ENCODE measurements around the gene PACS1. TPM values are rescaled to one million over a fixed set of nuclear protein-coding genes. Genes with fewer than 3 reads are reported as not detected.
A peak's percentile ranks its signal among the peaks of the same experiment; 100 is the strongest.

The PACS1 gene
- total RNA-seq, 2 donors from 2014 or later, result 64.3 to 73.3 TPM

DNA sequence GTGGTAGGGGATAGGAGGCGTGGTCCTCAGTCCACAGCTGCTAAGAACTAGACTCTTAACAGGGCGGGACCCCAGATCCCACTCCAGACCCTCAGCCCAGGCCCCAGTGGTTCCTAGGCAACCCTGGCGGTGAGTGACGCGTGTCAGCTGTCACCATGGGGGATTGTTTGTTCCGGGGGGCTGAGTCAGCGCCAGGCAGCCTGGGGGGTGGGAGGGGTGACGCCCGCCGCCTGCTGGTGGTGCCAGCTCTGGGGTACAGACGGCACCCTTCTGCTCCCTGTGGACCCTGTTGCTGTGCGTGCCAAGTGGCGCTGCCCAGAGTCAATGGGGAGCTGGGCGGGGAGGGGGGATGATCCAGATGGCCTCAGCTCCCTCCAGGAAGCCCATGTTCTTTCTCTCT, 210.4 kb downstream of the PACS1 start:
- Mint-ChIP-seq H3K27ac (no peak overlapping the region), H3K4me1 (ENCODE audit: low read depth in 2 of 2) (peaks cover 14 to 42% of the 10 kb centered on the region in 2 donors), H3K27me3 (peaks cover 0 to 10% of the 10 kb centered on the region in 2 donors), H3K9me3 (no peaks in the 10 kb centered on the region), H3K4me3 (no peak overlapping the region), H3K36me3 (no peaks in the 10 kb centered on the region)
- DNase-seq (ENCODE audit: low spot score) (no peak), ATAC-seq (no peak)

DNA sequence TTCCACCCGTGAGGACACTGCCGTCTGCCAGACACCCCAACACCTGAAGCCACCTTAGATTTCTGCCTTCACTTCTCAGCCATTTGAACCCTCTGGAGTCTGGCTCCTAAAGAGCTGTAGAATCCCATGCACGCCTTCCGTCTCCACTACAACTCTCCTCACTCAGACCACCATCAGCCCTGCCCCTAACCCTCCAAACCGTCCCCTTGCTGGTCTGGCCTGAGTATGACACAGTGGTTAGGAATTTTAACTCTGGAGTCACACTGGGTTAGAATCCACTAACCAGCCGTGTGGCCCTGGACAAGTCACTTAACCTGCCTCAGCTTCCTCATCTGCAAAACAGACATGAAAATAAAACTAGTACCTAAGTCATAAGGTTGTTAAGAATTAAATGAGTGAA, 210.9 kb downstream of the PACS1 start:
- Mint-ChIP-seq H3K27ac (peak overlapping the region; percentile 21 to 24), H3K4me3 (no peak overlapping the region), H3K27me3 (peaks cover 0 to 10% of the 10 kb centered on the region in 2 donors), H3K4me1 (ENCODE audit: low read depth in 2 of 2) (peaks cover 14 to 40% of the 10 kb centered on the region in 2 donors), H3K9me3 (no peaks in the 10 kb centered on the region), H3K36me3 (no peaks in the 10 kb centered on the region)
- ATAC-seq (no peak), DNase-seq (ENCODE audit: low spot score) (no peak)

DNA sequence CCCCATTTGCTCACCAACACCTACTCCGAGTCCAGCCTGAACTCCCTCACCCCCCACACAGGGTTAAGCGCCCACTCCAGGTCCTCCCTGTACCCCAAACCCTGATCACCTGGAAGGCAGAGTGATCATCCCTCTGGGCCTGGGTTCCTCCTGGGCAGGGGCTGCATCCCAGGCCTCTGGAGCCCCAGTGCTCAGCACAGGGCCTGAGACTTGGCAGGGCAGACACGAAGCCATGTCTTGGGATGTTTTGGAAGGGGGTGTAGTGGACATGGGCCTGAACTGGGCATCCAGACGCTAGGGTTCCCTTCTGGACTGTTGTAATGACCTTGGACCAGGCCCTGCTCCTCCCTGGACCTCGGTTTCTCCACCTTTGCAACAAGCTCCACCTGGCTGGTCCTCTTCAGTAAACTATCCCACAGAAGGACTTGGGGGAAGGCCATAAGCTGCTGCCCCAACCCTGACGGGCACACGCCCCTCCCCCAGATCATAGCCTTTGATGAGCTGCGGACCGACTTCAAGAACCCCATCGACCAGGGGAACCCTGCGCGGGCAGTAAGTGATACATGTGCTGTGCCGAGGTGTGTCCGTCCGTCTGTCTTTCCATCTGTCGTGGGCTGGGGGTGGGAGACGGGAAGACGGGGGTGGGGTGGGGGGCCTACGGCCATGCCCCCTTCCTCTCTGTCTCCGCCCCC, 211.8 kb downstream of the PACS1 start:
- Mint-ChIP-seq H3K9me3 (no peaks in the 10 kb centered on the region), H3K36me3 (no peaks in the 10 kb centered on the region), H3K4me1 (ENCODE audit: low read depth in 2 of 2) (peaks cover 11 to 39% of the 10 kb centered on the region in 2 donors), H3K4me3 (no peak overlapping the region), H3K27me3 (peaks cover 0 to 10% of the 10 kb centered on the region in 2 donors), H3K27ac (peak overlapping the region in 1 of 2 donors; percentile 24)
- no peak for ATAC-seq
- DNase-seq (ENCODE audit: low spot score), result no peak

DNA sequence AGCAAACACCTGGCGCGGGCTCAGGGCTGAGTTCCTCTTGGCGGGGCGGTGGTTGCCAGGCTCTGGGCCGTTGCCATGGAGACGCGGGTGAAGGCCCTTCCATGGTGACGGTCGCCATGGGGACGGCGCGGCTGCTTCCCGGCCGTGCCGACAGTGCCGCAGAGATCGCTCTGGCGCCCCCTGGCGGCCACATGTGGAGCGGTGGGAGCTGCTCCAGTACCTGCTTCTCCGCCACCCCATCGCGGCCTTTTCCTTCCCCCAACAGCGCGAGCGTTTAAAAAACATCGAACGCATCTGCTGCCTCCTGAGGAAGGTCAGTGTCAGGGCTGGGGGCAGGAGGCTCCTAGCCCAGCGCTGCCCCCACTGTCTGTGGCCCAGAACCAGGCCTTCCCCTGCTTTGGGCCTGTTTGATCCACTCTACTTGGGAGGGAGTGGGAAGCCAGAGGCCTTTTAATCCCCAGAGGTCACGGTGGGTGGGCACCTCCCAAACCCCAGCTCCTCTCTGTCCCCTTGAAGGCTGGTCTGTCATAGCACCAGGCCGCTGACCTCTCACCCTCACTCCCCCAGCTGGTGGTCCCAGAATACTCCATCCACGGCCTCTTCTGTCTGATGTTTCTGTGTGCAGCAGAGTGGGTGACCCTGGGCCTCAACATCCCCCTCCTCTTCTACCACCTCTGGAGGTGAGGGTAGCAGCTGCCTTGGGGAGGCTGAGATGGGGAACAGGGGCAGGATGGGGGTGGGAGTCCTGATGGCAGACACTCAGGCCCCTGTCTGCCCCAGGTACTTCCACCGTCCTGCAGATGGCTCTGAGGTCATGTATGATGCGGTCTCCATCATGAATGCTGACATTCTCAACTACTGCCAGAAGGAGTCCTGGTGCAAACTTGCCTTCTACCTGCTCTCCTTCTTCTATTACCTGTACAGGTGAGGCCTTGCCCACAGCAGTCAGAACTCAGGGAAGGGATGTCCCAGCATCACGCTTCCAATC, 212.7 kb downstream of the PACS1 start:
- ATAC-seq (peak; percentile 90 to 91), DNase-seq (ENCODE audit: low spot score) (peak; percentile 98)
- Mint-ChIP-seq H3K4me1 (ENCODE audit: low read depth in 2 of 2) (peaks cover 8 to 36% of the 10 kb centered on the region in 2 donors), H3K36me3 (no peaks in the 10 kb centered on the region), H3K9me3 (no peaks in the 10 kb centered on the region), H3K27me3 (peaks cover 0 to 10% of the 10 kb centered on the region in 2 donors), H3K4me3 (no peak overlapping the region), H3K27ac (no peak overlapping the region)

DNA sequence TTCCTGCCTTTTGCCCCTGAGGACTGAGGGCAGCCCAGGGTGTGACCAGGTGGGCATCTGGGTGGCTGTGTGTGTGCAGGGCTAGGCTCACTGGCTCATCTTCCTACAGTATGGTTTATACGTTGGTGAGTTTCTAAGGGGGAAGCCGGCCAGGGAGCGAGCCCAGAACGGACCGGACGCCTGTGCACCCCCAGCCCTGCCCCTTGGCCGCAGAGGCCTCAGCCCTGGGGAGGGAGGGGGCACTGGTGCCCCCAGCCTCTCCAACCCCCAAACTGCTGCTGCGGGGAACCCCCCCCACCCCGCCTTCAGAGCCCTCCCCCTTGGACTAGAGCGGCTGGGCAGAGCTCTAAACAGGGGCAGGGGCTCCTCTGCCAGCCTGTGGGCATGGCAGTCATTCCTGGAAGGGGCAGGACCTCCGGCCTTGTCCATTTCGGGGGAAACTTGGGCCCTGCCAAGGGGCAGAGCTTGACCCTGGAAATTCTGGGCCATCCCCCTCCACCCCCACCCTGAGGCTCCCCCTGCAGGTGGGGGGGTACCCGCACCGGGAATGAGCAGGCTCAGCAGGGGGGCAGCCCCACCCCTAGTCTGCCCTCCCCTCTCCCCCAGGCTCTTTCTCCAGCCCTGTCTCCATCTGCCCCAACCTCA, 213.5 kb downstream of the PACS1 start:
- Mint-ChIP-seq H3K4me3 (no peak overlapping the region), H3K27ac (no peak overlapping the region), H3K4me1 (ENCODE audit: low read depth in 2 of 2) (peaks cover 8 to 36% of the 10 kb centered on the region in 2 donors), H3K36me3 (no peaks in the 10 kb centered on the region), H3K27me3 (peaks cover 0 to 10% of the 10 kb centered on the region in 2 donors), H3K9me3 (no peaks in the 10 kb centered on the region)
- no peak for DNase-seq (ENCODE audit: low spot score)
- no peak for ATAC-seq

DNA sequence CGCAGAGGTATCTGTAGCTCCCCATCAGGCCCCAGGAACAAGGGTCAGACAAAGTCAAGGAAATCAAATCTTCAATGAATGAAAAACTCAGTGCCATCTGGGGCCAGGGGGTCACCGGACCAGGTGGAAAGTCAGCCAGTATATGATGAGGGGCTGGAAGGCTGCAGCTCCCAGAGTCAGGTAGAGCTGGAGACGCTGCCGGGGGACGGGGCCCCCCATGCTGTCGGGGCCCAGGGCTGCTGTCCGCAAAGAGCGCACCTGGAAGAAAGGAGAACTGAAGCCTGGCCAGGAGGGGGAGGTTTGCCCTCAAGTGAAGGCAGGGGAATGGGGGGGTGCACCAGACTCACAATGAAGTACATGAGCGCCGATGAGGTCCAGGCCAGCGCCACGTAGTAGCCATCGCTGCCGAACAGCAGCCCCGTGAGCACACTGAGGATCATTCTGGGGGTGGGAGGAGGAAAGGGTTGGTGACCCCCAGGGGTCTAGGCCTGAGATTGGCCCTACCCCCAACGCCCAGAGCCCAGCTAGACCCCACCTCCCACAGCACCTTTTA, 214.5 kb downstream of the PACS1 start:
- no peak overlapping the region for H3K4me3 Mint-ChIP-seq
- DNase-seq (ENCODE audit: low spot score), result no peak
- H3K9me3 Mint-ChIP-seq, result no peaks in the 10 kb centered on the region
- ATAC-seq, result no peak
- H3K27me3 Mint-ChIP-seq, result peaks cover 0 to 5% of the 10 kb centered on the region in 2 donors
- peaks cover 16 to 32% of the 10 kb centered on the region in 2 donors for H3K4me1 Mint-ChIP-seq (ENCODE audit: low read depth in 2 of 2)
- H3K27ac Mint-ChIP-seq, result no peak overlapping the region
- H3K36me3 Mint-ChIP-seq, result no peaks in the 10 kb centered on the region

DNA sequence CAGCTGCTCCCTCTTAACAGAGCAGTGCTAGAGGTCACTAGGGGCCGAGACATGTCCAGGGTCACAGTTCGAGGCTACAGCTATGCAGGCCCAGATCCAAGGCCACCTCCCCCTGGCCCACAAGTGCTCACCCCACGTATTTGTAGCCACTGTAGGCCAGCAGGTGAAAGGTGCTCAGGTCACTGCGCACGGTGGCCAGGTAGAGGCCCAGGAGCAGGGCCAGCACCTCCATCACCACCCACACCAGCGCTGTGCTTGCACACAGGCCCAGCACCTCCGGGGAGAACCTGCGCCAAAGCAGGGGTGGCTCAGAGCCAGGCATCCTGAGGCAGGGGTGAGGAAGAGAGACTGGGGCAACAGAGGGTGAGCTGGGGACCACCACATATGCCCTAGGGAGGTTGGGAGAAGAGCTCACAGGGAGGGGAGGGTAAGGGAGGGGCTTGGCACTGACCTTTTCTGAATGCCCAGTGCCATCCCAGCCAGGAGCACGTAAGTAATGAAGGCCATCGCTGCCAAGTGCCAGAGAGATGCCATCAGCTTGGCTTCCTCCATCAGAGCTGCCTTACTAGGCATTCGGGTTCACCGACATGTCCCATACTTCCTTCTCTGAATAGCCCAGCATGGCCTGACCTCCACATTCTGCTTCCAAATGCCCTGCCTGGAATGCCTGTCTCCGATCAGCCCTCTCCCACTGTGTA, 215.3 kb downstream of the PACS1 start:
- no peak overlapping the region for H3K4me3 Mint-ChIP-seq
- no peaks in the 10 kb centered on the region for H3K36me3 Mint-ChIP-seq
- H3K27ac Mint-ChIP-seq, result no peak overlapping the region
- ATAC-seq, result no peak
- peaks cover 0 to 4% of the 10 kb centered on the region in 2 donors for H3K27me3 Mint-ChIP-seq
- H3K4me1 Mint-ChIP-seq (ENCODE audit: low read depth in 2 of 2), result peaks cover 24 to 37% of the 10 kb centered on the region in 2 donors
- no peaks in the 10 kb centered on the region for H3K9me3 Mint-ChIP-seq
- no peak for DNase-seq (ENCODE audit: low spot score)

DNA sequence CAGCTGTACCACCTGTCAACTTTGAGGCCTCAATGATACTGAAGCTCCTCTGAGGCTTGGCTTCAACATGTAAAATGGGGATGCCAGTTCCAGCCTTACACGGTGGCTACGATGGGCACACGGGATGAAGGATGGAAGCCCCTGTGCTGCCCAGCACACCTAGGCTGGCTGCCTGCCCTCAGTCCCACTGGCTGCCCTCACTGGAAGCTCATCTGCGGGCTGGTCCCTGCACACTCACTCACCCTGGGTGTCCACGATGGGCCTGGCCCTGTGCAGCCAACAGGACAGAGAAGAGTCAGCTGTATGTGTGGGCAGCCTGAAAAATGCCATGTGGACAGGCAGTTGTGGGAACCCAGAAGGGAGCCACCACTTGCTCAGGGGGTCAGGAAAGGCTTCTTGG, 216.6 kb downstream of the PACS1 start:
- Mint-ChIP-seq H3K4me3 (peak overlapping the region; percentile 66), H3K27ac (no peak overlapping the region), H3K36me3 (no peaks in the 10 kb centered on the region), H3K27me3 (peaks cover 6 to 8% of the 10 kb centered on the region in 2 donors), H3K9me3 (no peaks in the 10 kb centered on the region), H3K4me1 (ENCODE audit: low read depth in 2 of 2) (peaks cover 28 to 33% of the 10 kb centered on the region in 2 donors)
- DNase-seq (ENCODE audit: low spot score), result no peak
- ATAC-seq, result no peak

DNA sequence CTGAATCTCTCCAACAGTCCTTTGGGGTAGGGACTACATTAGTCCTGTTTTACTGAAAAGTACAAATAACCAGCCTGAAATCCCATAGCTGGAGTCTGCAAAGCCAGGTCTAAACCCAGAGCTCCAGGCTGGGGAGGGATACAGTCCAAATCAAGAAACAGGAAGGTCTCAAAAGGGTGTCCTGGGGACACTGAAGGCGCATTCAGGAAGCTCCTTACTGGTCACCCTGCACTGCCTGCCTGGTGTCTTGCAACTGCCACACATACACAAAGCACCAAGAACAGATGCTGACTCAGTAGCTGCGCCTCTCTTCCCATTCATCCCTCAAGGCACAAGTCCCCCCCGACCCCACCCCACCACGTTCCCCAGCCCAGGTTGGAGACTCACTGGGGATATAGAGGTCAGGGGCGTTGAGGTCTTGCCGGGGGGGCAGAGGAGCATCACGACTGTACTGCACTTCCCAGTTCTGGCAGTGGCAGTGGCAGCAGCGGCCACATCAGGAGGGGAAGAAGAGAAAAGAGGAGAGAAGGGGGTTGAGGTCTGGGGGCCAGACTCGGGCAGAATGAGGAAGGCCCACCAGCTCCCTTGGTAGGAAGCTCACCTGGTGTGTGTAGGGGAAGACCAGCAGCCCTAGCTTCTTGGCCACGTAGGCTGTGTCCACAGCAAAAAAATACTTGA, 217.3 kb downstream of the PACS1 start:
- Mint-ChIP-seq H3K36me3 (no peaks in the 10 kb centered on the region), H3K27me3 (peaks cover 6 to 8% of the 10 kb centered on the region in 2 donors), H3K4me3 (peak overlapping the region; percentile 66), H3K27ac (no peak overlapping the region), H3K4me1 (ENCODE audit: low read depth in 2 of 2) (peaks cover 27 to 29% of the 10 kb centered on the region in 2 donors), H3K9me3 (no peaks in the 10 kb centered on the region)
- DNase-seq (ENCODE audit: low spot score) (no peak), ATAC-seq (no peak)

DNA sequence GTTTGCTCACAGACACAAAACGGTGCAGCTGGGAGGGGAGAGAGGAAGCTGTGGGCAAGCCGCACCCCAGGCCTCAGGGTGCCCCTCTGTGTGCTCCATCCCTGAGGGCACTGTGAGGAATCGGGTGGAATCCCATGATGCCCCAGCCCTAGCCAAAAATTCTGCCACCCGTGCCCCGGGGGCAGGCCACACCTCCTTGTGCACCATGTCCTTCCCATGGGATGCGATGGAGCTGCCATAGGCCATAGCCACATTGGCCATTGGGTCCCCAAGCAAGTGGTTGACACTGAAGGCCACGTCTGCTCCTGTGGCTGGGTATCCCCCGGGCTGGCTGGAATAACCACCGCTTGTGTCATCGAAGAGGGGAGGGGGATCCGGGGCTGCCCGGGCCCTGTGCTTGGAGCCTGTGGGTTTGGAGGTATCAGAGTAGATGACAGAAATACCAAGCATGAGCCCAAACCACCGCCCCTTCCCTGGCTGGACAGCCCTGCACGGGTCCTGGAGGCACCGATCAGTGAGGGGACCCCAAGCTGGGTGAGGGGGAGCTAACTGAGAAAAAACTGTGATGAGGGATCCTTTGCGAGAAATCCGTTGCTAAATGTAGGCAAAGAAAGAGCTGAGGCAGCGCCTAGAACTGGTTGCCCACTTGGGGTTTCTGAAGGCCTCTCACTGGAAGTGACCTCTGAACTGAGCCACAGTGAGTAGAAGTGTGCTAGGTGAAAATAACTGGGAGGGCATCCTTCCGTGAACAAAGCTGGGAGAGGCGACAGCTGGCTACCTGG, 218.0 kb downstream of the PACS1 start:
- peaks cover 29 to 31% of the 10 kb centered on the region in 2 donors for H3K4me1 Mint-ChIP-seq (ENCODE audit: low read depth in 2 of 2)
- peak overlapping the region; percentile 68 to 85 for H3K27ac Mint-ChIP-seq
- no peak for ATAC-seq
- H3K27me3 Mint-ChIP-seq, result peaks cover 13 to 15% of the 10 kb centered on the region in 2 donors
- no peaks in the 10 kb centered on the region for H3K9me3 Mint-ChIP-seq
- no peaks in the 10 kb centered on the region for H3K36me3 Mint-ChIP-seq
- DNase-seq (ENCODE audit: low spot score), result no peak
- peak overlapping the region; percentile 90 for H3K4me3 Mint-ChIP-seq

DNA sequence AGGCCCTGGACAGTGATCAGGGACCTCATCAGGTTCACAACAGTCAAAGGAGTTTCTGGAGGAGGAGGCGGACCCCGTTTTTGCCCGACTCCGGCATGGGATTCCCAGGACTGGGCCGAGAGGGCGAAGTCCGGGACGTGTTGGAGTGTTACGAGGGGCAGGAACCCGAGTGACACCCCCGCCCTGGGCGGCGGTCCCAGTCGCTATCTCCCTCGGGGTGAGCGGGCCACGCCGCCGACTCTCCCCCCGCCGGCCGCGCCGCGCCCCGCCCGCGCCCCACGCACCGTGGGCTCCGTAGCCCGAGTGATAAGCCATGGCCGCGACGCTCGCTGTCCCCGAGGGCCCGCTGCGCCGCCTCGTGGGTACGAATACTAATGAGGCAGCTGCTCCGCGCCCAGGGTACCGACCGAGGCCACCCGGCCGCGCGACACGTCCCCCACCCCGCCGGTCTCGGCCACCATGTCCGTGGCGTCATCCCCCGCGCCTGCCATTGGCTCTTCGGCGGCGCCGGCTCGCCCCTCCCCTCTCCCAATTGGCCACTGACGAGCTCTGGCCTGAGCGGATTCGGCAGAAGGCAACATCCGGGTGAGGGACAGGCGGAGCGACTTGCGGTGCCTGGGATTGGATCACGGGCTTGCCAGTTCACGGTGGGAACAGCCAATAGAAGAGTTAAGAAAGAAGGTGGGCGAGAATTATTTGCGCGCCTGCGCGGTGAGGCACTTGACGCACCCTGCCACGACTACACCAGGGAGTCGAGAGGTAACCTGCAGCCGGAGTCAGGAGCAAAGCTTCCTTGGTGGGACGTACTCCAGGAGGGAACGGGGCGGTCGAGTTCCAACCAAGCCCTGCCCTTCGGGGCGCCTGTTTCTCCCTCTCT, 218.8 kb downstream of the PACS1 start, which contains the start of gene YIF1A:
TSS of gene YIF1A (minus strand) at position 473 of the 877 bp plus-strand sequence. CDS start at position 315, 158 bp downstream.
- no peaks in the 10 kb centered on the region for H3K36me3 Mint-ChIP-seq
- peak within 1 kb of the TSS; percentile 68 to 85 for H3K27ac Mint-ChIP-seq
- peaks cover 19 to 22% of the 10 kb centered on the region in 2 donors for H3K27me3 Mint-ChIP-seq
- H3K4me3 Mint-ChIP-seq, result peak within 1 kb of the TSS; percentile 90
- DNase-seq (ENCODE audit: low spot score) (peak; percentile 99), ATAC-seq (peak; percentile 97)
- no peaks in the 10 kb centered on the region for H3K9me3 Mint-ChIP-seq
- peaks cover 29% of the 10 kb centered on the region in 2 donors for H3K4me1 Mint-ChIP-seq (ENCODE audit: low read depth in 2 of 2)

Measured in natural killer cell treated with Interleukin-12 subunit alpha and Interleukin-12 subunit beta and Interleukin-15 and Interleukin-18, amount 100 ng/mL, for 72 hours (primary cell).